Astrocyte of the spinal cord (primary cell): ENCODE data around the gene RBMS3.

Source experiments
- DNase-seq: peaks from one replicate; pipeline ENCODE4 v3.0.0; 2011; ENCODE audit warnings: low read depth, low spot score
- H3K4me3 ChIP-seq: 2 replicates; pipeline ENCODE4 v1.5.1; 2011; ENCODE audit warnings: low read depth, mild to moderate bottlenecking, low read length, moderate library complexity
- CTCF ChIP-seq: IDR thresholded peaks from 2 replicates; pipeline ENCODE4 v1.5.1; 2012; ENCODE audit warnings: low read depth, mild to moderate bottlenecking, low read length, inconsistent platforms
- in situ Hi-C: cut with HindIII; loops from 2 replicates; pipeline ENCODE4 v1.10.0; 2017; ENCODE audit warnings: low sequenced_read_pairs

Gene RBMS3

GRCh38 chr3:29312960-29313452, 32.1 kb downstream of the RBMS3 start:
- TF ChIP-seq CTCF = no peak
- in situ Hi-C loops = no loop called here
- no peak overlapping the region for H3K4me3 ChIP-seq
- no peak for DNase-seq

DNA sequence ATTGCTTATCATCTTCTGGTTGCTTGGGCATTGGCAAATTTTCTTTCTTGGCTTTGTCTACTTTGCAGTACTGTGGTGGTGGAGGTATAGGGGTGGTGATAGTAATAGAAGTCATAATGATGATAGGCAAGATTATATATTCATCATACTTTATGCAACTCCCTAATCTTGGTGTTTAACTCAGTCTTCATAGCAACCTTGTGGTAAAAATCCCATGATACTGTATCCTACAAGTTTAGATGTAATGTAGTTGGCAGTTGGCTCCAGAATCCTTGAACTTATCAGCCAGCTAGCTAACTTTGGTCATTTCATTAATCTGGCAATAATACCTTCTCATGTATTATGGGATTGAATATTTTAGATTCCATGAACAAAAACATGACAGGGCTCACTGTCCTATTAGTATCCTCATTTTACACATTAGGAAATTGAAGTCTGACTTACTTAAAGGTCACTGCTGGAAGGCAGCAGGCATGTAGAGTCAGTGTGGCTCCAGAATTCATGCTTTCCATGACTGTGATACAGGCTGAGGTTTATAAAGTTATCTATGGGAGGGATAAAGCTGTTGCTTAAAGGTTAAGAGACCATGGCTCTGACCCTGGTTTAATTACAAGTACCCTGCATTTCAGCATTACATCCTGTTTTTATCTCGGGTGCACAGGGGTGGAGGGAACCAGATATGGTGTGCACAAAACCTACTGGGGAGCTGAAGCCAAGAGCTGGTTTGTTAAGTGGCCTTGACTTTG, 33.3 kb downstream of the RBMS3 start:
- no peak overlapping the region for H3K4me3 ChIP-seq
- in situ Hi-C loops = no loop called here
- no peak for DNase-seq
- no peak for TF ChIP-seq CTCF

DNA sequence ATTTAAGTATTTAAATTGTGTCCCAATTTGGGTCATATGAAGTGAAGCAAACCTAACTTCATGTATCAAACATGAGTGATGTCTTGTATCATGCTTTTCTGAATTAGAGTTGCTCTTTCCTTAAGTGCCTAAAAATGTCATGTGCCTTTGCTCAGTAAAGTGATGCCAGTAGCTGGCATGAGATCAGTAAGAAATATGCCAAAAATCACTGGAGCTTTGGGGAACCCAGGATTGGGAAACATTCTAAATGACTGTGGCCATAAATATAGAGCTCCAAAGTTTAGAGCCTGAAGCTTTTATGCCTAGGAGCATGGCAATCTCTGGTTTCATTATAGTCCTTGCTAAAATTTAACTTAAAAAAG, 33.8 kb downstream of the RBMS3 start:
- DNase-seq = no peak
- no peak overlapping the region for H3K4me3 ChIP-seq
- in situ Hi-C loops = no loop called here
- no peak for TF ChIP-seq CTCF

DNA sequence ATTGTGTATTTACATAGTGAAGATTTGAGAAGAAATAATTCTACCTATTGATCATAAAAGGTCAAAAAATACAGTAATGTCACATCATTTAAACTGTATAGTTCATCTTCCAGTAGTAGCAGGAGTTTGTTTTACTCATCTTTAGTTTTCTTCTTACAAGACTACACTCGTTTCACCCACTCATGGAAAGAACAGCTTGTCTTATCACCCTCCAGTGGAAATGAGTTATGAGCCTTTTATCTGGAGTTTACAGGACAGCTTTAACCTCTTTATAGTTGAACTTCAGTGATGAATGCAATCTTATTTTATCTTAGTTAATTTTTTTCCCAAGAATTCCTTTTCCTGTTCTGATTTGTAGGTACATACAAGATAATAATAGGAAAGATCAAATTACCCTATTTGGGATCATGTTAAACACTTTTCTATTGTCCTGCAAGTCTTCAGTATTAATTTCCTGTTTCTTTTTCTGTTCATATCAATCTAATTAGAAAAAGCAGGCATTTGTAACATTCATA, 36.8 kb downstream of the RBMS3 start:
- H3K4me3 ChIP-seq = no peak overlapping the region
- TF ChIP-seq CTCF = no peak
- DNase-seq = no peak
- in situ Hi-C loops = no loop called here

- H3K4me3 ChIP-seq = no peak overlapping the region
- no peak for DNase-seq
- in situ Hi-C loops = no loop called here
- TF ChIP-seq CTCF = no peak
Observed at GRCh38 chr3:29318251-29318650, 37.4 kb downstream of the RBMS3 start.

DNA sequence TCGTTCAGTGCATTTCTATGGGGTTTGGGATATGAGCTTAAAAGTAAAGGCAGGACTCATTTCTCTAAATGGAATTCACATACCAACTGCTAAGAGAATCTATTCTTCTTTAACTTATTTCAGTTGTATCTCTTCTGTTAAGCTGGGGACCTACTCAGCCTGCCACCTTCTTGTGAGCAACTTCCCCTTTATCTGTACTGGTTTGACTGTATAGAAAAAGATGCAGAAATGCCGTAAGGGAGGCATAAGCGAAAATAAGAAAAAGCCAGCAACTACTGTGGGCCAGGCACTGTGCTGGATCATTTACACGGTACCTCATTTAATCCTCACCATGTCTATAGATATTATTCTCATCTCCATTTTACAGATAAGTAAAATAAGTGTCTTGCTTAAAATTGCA, 38.4 kb downstream of the RBMS3 start:
- H3K4me3 ChIP-seq = no peak overlapping the region
- in situ Hi-C loops = no loop called here
- no peak for TF ChIP-seq CTCF
- no peak for DNase-seq
